BE2C (cell line): ENCODE results near the gene MYO1C. TPM values are rescaled to one million over a fixed set of nuclear protein-coding genes. Genes with fewer than 3 reads are reported as not detected.

Source experiments
- DNase-seq: peaks from one replicate; pipeline ENCODE4 v3.0.0-alpha.2; 2020
- H3K27me3 ChIP-seq: fragments of 250-450 bp; sonication (Bioruptor Pico); 2 replicates; pipeline ENCODE4 v1.5.1; 2020; ENCODE audit warnings: mild to moderate bottlenecking
- H3K36me3 ChIP-seq: fragments of 250-450 bp; sonication (Bioruptor Pico); 2 replicates; pipeline ENCODE4 v1.5.1; 2020; ENCODE audit warnings: mild to moderate bottlenecking
- H3K4me1 ChIP-seq: fragments of 250-450 bp; sonication (Bioruptor Pico); 2 replicates; pipeline ENCODE4 v1.5.1; 2020
- H3K4me3 ChIP-seq: 2 replicates; pipeline ENCODE4 v1.5.1; 2011; ENCODE audit warnings: low read depth, low read length
- H3K9me3 ChIP-seq: fragments of 250-450 bp; sonication (Bioruptor Pico); 2 replicates; pipeline ENCODE4 v1.5.1; 2020
- polyA plus RNA-seq: library from polyadenylated mRNA; unstranded; fragments of >200 nt; gene quantifications from one replicate; pipeline ENCODE4 v1.2.1, GENCODE V29; 2012; ENCODE audit warnings: low read depth, missing spikeins; ENCODE audit not compliant: insufficient read length, insufficient read depth
- TF ChIP-seq, protein P1 (sequence below): IDR thresholded peaks from 2 replicates; pipeline ENCODE4 v1.5.1; 2012; ENCODE audit warnings: mild to moderate bottlenecking, low read depth, low read length

MYO1C gene
- 12.9 TPM for polyA plus RNA-seq

GRCh38 chr17:1492249-1493206 lies at the start of gene MYO1C:
TSS of gene MYO1C (minus strand) at chr17:1492686. CDS start at chr17:1492487, 199 bp downstream.
- DNase-seq, result no peak
- no peaks in the 10 kb centered on the region for H3K9me3 ChIP-seq
- H3K4me1 ChIP-seq, result peaks cover 3% of the 10 kb centered on the region; the same call in 1 of the 2 replicates
- H3K27me3 ChIP-seq, result no peaks in the 10 kb centered on the region
- H3K4me3 ChIP-seq, result peak within 1 kb of the TSS; percentile 23; the same call in 1 of the 2 replicates
- no peaks in the 10 kb centered on the region for H3K36me3 ChIP-seq
- TF ChIP-seq, protein P1, sequence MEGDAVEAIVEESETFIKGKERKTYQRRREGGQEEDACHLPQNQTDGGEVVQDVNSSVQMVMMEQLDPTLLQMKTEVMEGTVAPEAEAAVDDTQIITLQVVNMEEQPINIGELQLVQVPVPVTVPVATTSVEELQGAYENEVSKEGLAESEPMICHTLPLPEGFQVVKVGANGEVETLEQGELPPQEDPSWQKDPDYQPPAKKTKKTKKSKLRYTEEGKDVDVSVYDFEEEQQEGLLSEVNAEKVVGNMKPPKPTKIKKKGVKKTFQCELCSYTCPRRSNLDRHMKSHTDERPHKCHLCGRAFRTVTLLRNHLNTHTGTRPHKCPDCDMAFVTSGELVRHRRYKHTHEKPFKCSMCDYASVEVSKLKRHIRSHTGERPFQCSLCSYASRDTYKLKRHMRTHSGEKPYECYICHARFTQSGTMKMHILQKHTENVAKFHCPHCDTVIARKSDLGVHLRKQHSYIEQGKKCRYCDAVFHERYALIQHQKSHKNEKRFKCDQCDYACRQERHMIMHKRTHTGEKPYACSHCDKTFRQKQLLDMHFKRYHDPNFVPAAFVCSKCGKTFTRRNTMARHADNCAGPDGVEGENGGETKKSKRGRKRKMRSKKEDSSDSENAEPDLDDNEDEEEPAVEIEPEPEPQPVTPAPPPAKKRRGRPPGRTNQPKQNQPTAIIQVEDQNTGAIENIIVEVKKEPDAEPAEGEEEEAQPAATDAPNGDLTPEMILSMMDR, result no peak

DNA sequence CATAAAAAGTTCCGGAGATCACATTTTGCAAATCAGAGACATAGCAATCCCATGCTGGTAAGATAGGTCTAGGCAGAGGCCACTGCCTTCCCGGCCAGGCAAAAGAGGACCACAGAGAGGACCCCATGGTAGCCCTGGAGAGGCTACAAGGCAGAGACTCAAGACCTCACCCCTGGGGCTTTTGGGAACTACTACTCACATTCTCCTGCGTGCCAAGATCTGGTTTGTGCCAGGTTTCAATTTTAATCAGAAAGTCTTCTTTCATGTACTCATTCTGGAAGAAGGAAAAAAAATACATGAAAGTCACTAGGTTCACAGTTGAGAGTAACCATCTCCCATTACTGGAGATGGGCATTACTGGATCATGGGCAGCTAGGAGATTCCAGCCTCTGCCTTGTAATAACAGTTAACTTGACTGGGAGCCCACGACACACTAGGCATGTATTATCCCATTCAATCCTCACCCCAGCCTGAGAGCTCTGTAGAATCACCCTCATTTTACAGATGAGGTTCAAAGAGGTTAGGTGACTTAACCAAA lies 49.0 kb upstream of the MYO1C start:
- no peaks in the 10 kb centered on the region for H3K4me1 ChIP-seq
- TF ChIP-seq, protein P1, result no peak
- no peaks in the 10 kb centered on the region for H3K9me3 ChIP-seq
- H3K27me3 ChIP-seq, result no peaks in the 10 kb centered on the region
- no peak for DNase-seq
- H3K4me3 ChIP-seq, result no peak overlapping the region
- no peaks in the 10 kb centered on the region for H3K36me3 ChIP-seq

DNA sequence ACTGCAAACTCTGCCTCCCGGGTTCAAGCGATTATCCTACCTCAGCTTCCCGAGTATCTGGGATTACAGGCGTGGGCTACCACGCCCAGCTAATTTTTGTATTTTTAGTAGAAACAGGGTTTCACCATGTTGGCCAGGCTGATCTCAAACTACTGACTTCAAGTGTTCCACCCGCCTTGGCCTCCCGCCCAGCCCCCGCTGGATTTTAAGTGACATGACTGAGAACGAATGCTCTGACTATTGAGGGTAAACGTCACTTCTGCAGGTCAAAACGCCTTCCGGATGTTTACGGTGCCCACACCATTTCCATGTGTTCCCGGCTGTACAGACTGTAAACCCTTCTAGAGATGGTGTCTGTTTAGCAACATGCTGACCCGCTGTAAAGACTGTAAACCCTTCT lies 47.3 kb upstream of the MYO1C start:
- Histone ChIP-seq H3K27me3 (no peaks in the 10 kb centered on the region), H3K36me3 (no peaks in the 10 kb centered on the region), H3K4me1 (no peaks in the 10 kb centered on the region), H3K9me3 (no peaks in the 10 kb centered on the region), H3K4me3 (no peak overlapping the region)
- TF ChIP-seq, protein P1, result no peak
- DNase-seq, result no peak

DNA sequence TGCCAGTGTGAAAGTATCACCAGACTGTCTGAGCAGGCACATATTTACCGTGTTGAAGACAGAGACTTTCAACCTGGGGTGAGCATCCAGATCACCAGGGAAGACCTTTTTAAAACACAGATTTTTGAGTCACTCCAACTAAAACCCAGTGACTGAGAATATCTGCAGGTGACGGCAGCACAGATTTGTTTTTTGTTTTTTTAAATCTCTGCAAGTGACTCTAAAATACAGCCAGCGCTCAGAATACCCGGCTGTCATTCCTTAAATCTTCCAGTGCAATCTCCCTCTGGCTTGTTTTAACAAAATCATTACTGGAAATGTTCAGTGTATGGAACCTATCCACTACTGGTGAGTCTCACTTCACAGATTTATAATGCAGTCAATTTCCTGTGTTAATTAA lies 43.3 kb upstream of the MYO1C start:
- no peaks in the 10 kb centered on the region for H3K9me3 ChIP-seq
- H3K27me3 ChIP-seq, result no peaks in the 10 kb centered on the region
- TF ChIP-seq, protein P1, result no peak
- H3K4me1 ChIP-seq, result no peaks in the 10 kb centered on the region
- DNase-seq, result no peak
- no peak overlapping the region for H3K4me3 ChIP-seq
- H3K36me3 ChIP-seq, result no peaks in the 10 kb centered on the region

DNA sequence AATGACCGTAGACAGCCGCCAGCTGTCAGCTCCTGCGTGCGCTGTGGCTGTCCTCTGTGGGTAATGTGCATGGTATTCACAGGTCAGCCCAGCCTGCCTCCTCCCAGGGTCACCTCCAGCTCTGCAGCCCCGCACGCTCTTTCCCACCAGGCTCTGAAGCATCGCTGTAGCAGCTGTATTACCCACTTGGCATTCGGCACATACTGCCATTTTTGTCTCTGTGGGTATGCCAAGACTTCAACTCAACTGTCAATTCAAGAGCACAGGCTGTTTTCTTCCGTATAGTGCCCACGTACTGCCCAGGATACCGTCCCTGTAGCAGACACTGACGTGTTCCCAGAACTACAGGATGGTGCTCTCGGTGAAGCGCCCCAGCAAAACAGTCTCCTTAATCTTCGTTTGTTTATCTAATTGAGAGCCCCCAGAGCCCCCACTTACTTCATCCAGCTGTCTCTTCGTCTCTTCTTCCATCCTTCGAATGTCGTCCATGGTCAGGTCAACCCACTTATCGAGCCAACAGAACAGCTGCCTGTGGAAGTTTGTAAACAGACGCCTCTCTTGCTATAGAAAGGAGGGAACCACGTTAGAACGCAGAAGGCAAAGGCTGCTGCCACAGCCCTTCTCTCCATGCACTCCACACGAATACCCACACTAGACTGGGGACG lies 41.3 kb upstream of the MYO1C start:
- TF ChIP-seq, protein P1, result no peak
- Histone ChIP-seq H3K9me3 (no peaks in the 10 kb centered on the region), H3K4me3 (no peak overlapping the region), H3K4me1 (no peaks in the 10 kb centered on the region), H3K36me3 (no peaks in the 10 kb centered on the region), H3K27me3 (no peaks in the 10 kb centered on the region)
- no peak for DNase-seq
